Measurements from ENCODE around the gene NRSN2.

DNA sequence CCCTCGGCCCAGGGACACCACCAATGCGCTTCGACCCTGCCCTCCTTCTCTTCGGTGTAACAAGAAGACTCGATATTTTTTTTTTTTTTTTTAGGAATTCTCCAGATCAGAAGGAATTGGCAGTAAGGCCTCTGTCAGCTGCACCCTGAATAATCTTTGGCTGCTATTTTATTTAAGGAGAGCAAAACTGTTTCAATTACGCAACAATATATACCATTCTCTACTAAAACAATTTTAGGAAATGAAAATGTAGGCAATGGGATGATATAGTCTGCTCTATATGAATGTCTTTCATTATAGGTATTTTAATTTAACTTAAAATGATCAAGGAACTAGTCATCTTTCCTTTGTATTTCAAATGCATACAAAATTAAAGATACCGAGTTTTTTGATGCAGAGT is 36.3 kb upstream of the NRSN2 start:
- no peak for TF ChIP-seq EZH2 (IDR thresholded peaks at IDR 0.05)
- TF ChIP-seq POLR2AphosphoS5 (IDR thresholded peaks at IDR 0.05; ENCODE audit: borderline replicate concordance, low read depth, low read length), result no peak
